Stimulated activated CD4-positive, alpha-beta T cell treated with anti-CD3 and anti-CD28 coated beads, Interleukin-12 subunit alpha, Interleukin-12 subunit beta, amount 100 ng/mL, for 4 hours (primary cell): ENCODE measurements around the gene RBM20.
A peak's percentile ranks its signal among the peaks of the same experiment; 100 is the strongest.

Experiments
- DNase-seq: peaks from one replicate; pipeline ENCODE4 v3.0.0-alpha.2; 2020

The RBM20 gene

DNA sequence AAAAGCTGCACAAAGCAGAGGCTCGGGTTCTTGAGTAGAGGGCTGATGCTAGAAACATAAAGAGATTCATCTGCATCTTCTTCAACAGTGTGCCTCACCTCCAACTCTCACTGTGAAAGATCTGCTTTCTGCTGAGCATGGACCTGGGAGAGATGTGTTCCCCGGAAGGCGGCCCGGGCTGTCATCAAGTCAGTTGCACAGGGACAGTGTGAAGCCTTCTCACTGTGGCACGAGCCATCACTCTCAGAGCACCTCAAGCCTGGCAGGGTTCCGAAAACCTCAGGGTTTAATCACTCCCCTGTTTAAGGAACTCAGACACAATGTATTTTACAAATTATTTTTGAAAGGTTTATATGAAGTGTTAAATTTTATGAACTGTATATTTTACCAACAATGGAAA lies 98.7 kb downstream of the RBM20 start:
- no peak for DNase-seq

DNA sequence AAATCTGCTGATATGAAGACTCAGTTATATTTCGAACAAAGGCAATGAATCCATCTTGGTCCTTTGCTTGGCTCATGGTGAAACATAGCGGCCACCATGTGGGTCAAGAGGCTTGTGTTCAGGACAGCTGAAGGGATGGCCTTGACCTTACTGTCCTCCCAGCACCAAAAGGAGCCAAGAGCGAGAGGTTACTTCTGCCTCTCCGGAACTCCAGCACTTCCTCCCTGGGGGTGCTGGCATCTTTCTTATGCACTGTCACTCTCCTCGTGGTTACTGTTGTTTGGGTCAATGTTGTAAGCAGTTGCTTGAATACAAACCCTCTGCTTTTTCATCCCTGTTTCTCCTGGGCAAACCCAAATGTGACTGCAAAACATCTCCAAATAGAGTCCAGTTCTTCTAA lies 100.6 kb downstream of the RBM20 start:
- DNase-seq = no peak

DNA sequence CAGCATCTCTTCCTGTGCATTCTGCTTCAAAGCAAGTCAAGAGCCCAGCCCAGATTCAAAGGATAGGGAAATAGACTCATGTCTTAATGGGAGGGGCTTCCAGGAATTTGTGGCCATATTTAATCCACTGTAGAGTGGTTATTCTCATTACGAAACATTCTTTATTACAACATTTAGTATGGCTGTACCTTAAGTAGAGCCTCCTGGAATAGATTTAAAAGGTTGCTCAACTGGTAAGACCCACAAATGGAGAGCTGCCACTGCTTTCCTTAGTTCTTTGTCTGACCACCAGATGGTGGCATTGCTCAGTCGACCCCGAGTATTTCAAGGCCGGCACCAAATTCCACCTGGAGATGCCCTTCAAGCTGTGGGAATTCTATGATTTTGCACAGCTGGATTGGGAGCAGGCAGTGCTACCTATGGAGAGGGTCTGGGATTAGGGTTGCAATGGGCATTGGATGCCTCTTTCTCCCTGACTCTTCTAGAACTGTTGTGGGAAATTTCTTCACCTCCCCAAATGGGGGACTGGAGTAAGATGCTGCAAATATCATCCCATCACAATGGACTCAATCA lies 102.2 kb downstream of the RBM20 start:
- peak; percentile 13 for DNase-seq

DNA sequence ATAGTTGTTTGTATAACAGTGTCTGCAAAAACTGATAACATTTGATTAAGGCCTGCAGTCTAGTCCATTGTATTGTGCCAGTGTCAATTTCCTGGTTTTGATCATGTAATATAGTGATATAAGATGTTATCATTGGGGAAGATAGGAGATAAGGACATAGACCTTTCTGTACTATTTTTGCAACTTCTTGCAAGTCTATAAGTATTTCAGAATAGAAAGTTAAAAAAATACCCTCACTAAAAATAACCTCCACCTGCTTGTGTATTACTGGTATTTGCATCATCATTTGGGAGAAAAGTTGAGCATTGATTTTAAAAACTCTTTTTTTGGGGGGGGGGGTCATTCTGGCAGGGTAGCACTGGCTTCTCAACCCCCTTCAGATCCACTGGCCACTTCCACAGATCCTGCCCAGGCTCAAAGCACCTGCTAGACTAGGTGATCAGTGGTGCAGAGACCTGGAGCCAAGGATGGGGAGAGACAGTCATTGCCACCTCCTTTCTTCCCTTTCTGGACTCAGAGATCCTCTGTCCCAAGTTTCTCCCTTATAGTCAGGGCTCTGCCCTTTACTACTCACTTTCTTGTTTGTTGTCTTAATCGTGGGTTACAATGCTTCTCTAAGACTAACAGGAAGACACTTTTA lies 103.0 kb downstream of the RBM20 start:
- no peak for DNase-seq

DNA sequence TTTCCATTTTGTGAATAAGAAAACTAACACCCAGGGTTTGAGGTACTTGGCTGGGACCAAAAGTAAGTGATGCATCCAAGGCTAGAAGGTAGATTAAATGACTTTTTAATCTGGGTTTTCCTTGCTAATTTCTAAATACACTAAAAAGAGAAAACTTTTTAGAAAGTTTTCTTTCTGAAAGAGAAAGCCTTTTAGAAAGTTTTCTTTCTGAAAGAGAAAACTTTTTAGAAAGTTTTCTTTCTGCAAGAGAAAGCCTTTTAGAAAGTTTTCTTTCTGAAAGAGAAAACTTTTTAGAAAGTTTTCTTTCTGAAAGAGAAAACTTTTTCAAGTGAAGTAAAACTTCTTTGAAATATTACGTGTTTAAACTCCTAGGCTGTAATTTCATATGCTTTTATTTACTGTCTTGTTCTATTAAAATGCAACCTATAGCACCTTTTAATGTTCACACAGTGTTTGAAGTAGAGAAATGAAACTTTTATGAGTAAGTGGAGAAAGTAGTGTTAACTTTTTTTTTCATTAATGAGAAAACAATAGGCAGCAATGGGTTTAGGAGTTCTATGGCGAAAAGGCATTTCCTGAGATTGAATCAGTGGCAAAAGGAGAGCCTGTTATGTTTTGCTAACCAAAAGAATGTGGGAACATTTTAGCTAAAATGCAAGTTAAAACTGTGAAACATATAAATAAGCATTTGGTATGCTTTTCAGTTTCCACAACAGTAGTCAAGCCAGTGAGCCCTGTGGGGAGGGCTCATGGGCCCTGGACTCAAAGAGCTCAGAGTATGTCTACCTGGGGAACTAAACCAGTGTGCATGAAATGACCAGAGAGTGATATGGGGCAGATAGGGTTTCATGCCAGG lies 103.7 kb downstream of the RBM20 start:
- DNase-seq = no peak

DNA sequence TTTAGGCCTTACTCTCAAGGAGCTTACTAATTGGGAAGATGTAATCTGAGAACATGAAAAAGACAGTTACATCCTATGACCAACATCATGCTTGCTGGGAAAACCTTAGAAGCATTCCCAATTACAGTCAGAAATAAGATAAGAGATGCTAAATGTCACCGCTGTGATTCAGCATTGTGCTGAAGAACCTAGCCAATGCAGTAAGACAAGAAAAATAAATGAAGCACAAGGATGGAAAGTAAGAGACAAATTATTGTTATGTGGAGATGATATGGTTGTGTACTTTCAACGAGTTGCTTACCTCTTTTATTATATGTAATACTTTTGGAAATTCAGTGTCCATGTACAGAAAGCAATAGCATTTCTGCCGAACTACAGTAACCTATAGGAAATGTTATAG lies 104.8 kb downstream of the RBM20 start:
- DNase-seq = no peak

DNA sequence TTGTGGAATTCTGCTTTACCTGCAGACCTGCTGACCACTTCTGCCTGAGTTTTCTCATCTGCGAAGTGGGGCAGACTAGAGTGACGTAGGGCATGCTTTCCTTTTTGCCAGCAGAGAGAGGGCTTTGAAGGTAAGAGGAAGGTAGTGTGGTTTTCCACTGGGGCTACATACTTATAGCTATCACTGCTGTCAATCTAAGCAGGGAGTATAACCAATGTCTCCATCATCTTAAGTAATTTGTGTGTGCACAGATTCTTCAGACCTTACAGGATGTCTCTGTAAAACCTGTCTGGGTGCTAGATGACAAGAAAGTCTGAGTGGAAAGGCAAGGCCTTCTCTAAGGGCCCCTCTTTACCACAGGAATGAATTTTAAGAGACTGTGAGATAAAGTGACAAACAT lies 106.8 kb downstream of the RBM20 start:
- no peak for DNase-seq

DNA sequence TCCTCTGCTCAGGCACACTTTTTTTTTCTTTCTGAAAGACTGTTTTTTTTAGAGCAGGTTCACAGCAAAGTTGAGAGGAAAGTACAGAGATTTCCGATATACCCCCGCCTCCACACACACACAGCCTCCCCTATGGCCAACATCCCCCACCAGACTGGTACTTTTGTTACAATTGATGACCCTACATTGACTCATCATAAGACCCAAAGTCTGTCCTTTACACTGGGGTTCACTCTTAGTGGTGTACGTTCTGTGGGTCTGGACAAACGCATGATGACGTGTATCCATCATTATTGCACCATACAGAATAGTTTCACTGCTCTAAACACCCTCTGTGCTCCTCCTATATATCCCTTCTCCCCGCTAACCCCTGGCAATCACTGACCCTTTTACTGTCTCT lies 107.7 kb downstream of the RBM20 start:
- DNase-seq = no peak

DNA sequence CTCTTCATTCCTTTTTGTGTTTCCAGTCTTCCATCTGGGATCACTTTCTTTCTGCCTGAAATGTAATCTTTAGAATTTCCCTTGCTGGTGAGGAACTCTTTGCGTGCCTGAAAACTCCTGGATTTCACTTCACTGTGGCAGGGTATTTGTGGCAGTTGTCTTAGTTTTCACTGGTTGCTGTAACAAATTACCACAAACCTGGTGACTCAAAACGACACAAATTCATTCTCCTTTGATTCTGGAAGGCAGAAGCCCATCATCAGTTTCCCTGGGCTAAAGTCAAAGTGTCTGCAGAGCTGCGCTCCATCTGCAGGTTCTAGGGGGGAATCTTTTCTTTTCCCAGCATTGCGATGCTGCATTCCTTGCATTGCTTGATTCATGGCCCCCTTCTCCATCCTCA lies 109.3 kb downstream of the RBM20 start:
- no peak for DNase-seq

DNA sequence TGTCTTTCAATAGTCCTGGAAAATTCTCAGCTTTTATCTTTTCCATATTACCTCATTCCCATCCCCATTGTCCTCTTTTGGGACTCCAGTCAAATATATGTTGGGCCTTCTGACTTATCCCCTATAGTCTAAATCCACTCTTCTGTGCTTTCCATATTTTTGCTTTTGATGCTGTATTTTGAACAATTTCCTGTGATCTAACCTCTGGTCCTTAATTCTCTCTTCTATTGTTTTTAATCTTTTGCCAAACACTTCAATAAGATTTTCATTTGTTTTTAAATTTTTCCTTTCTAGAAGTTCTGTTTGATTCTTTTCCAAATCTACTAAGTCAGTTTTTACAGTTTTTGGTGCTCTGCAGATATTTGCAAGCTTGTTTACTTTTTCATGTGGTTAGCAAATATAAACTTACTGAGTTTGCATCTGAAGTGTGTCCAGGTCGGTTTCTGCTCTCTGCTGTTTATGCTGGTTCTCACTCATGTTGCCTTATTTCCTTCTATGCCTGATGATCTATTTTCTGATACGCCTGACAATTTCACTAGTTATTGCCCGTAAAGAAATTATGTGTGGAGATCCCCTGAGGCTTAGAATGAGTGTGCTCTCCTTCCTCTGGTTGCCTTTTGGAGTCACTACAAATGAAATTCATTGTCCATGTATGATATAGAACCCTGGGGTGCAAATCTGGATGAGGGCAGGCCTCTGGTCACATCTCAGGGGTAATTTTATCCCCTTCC lies 110.4 kb downstream of the RBM20 start:
- DNase-seq = no peak

DNA sequence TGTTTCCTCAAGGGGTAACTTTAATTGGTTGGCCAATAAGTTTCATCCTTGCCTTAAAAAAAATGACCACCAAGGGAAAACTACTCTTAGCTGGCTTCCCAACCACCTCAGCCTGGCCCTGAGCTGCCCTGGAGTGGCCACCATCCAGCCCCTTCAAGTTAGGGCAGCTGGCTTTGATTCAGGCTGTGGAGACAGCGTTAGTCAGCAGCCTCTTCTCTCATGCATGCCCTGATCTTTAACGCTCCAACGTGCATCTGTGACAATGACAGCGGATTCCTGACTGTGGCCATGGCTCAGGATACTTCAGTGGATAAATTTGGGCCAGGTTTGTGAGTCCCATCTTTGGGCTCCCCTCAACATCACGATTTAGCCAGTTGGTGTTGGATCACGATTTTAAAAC lies 111.6 kb downstream of the RBM20 start:
- DNase-seq = no peak

DNA sequence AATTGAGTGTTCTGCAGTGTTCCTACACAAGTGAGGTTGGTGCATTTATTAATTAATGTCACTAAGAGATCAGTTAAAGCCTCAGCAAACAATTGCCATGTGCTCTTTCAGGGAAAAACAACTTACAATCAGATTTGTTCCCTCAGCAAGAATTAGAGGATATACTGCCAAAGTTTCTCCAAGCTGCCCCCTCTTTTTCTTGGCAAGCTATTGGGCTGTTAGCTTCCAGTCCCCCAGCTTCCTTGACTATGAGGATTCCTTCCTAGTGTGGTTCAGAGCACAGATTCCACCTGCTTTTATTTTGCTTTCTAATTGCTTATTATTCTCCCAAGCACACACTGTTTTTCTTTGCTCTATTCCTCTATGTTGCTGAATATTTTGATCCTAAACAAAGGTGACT lies 112.7 kb downstream of the RBM20 start:
- DNase-seq = no peak

DNA sequence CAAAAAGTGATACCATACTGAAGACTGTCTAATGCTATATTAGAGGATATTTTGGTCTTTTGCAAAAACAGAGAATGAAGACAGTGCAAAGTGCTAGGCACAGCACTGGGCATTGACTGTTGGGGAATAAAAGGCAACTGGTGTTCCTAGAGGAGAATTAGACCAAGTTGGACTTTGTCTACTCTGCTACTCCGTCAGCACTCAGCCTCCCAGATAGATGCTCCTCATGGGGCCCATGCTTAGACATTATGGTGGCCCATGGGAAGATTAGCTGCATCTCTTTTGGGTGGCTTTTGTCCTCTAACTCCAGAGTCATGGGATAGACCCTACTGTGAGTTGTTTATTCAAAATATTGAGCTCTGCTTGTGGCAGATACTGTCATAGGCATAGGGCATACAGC lies 113.5 kb downstream of the RBM20 start:
- no peak for DNase-seq

DNA sequence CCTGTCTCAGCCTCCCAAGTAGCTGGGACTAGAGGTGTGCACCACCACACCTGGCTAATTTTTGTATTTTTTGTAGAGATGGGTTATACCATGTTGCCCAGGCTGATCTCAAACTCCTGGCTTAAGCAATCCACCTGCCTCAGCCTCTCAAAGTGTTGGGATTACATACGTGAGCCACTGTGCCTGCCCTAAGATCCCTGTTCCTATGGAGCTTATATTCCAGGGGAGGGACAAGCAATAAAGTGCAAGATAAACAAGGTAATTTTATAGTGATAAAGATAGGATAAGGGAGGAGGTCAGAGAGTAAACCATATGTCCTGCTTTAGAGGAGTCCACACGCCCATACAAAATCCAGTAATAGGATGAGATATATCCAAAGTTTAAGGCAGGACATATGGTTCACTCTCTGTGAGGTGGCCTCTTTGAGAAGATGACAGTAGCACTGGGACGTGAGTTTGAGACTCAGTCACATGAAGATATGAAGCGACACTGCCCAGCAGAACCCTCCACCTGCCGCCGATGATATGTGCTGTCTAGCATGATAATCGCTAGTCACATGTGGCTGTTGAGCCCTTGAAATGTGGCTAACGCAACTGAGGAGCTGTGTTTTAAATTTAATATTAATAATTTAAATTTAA lies 114.1 kb downstream of the RBM20 start:
- no peak for DNase-seq

DNA sequence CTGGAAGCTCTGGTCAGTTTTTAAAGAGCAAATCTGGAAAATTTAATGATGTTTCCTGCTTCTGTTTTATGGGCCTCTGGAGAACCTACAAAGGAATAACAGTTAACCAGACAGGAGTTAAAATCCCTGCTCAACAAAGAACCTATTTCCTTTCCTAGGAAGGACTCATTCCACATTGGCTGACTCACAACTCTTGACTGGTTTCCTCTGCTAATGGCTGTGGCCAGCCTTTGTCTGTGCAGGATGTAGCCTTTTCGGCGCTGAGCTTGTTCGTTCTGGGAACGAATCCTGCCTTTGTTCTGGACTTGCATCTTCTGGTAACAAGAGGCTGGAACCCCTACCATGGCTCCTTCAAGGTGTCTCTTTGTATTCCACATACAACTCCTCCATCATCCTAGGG lies 114.8 kb downstream of the RBM20 start:
- no peak for DNase-seq

DNA sequence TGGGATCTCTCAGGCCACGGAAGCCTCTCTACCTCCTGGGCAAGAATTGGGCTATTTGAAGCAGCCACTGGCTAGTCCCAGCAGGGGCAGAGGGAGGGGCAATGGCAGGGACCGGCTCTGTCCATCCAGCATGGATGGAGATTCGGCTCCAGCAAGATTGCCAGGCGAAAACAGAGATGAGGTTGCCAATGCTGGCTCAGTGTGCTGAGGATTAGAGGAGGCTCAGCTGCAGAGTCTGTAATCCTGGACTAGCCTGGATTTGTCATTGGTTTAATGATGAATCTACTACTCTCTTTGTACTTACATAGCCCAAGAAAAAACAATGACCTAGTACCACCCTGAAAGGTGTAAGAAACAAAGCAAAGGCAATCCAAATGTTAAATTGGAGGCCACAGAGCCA lies 115.4 kb downstream of the RBM20 start:
- DNase-seq = no peak

DNA sequence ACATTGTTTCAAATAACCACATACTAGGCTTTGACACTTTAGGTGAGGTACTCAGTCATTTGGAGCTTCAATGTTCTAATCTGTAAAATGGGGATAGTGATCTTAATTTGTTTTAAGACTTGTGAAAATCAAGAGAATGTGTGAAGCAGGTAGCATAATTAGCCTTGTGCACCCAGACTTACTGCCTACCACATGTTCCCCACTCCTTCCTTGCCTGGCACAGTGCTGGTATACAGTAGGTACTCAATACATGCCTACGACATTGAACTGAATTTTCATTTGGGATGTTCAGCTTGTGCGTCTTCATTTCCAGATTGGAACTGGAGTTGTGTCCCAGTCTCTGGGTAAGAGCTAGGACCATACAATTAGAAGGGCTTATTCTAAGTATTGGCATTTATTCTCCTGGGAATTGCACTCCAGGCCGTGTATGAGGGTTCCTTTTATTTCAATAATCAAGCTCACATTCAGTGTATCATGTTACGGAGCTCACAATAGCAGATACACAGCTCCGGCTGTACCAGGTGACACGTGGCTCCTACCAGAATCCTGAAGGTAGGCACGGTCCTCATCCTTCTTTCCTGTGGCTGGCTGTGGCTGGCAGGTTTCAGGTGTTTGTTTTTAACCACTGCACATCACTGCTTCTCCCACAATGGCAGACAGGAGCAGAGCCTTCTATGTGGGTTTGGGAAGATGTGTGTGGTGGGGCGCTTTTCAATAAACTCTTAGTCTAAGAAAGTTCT lies 118.1 kb downstream of the RBM20 start:
- DNase-seq = no peak

DNA sequence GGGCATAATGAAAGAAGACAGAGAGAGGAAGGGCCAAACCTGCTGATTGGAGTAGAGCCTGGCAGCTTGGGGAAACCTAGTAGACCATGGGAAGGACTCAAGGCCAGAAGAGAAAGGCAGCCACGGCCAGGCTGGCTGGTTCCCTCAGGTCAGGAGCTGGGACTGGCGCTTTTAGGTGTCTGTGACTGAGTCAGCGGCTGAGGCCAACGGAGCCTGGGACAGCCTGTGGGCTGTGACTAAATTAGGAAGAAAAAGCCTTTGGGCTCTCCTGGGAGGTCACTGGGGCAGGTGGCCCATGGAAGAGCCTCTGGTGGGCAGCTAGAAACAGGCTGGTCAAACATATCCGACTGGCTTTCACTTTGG lies 118.7 kb downstream of the RBM20 start:
- DNase-seq = no peak

DNA sequence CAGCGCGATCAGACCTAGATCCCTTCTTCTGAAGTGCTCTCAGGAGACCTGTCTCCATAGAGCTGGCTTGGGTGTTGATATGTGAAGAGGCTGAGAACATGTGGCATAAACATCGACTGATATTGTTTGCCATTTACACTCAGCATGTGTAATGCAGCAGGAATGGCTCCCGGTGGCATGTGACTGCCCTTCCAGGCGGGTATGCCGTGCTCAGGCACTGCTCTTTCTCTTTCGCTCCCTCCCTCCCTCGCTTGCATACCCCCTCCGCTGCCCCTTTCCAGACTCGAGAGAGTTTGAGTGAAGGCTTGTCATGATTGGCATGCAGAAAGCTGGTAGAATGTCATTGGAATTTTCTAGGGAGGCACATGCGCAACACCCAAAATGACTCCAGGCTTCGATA lies 120.2 kb downstream of the RBM20 start:
- no peak for DNase-seq

DNA sequence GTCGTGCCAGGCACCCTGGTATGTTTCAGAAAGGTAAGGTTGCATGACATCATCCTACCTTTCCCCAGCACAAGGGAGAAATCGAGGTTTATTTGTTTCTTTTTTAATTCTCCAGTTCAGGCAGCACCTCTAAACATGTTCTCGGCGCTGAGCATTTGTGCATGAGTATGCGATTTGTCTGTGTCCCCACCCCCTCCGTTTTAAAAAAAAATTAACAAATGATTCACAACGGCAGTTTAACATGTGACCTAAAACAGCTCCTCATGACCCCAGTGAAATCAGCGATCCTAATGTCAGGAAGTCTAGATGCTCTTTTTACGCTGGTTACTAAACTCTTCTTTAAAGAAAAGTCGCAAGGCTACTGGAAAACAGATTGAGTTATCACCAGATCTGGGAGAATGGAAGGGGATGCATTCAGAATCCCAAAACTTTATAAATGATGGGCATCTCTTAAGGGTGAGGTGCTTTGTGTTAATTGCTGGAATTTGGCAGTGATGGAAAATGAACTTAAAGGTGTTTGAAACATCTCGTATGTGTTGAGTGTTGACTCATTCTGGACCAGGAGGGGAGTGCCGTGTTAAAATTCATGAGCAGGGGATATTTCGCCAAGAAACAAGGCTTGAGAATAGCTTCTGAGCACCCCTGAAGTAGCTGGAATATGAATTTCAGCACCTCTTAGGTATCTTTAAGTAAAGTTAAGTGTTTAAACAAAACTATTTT lies 120.8 kb downstream of the RBM20 start:
- DNase-seq = no peak

DNA sequence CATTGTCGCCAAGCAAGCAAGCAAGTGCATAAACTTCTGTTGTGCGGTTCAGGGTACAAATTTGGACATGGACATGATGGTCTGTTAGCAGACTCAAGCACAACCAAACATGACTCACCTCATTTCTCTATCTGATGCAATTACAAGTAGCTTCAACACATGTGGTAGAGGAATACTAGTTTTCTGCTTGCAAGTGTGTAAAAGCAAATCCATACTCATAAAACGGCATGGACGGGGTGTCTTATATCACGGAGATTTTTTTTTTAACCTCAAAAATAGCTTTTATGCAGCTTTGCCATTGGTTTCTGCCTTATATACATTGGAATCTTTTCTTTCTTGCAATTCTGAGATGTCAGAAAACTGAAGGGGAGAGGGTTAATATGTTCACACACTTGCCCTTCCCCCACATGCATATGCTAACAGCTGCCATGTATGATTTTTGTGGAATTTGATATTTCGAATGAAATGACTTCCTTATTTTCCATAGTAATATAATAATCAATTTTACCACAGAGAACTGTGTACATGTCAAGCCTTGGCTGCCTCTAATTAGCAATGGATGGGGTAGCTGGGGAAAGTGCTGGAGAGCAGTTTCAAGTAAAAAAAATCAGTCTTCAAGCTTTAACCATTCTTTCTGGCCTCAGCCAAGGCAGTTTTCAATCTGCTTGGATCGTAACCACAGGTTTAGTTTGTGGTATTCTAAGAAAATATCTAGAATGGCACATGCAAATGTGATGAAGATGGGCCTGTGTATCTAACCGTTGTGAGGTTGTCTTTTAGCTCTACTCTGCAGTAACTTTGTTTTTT lies 121.6 kb downstream of the RBM20 start:
- no peak for DNase-seq
